GM12873 (cell line): ENCODE results near the gene BRPF1.

ENCODE experiments used
- CTCF ChIP-seq: IDR thresholded peaks from 2 replicates; pipeline ENCODE4 v1.5.1; 2012; ENCODE audit warnings: low read depth, mild to moderate bottlenecking, moderate library complexity, low read length, control low read depth; ENCODE audit not compliant: insufficient read depth; ENCODE audit errors: missing control alignments

Gene BRPF1

DNA sequence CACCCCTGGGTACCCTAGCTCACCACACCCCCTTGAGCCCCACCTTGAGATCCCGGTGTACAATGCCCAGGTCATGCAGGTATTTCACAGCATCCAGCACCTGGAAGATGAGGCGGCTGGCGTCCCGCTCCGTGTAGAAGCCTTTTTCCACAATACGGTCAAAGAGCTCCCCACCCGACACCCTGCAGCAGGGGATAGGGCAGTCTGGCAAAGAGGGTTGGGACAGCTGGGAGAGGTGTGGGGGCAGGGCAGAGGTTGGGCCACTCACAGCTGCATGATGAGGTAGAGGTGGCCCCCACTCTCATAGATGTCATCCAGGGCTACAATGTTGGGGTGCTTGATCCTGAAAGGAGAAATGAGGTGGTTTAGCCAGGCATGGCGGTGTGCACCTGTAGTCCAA is 31.3 kb downstream of the BRPF1 start:
- TF ChIP-seq CTCF = no peak

DNA sequence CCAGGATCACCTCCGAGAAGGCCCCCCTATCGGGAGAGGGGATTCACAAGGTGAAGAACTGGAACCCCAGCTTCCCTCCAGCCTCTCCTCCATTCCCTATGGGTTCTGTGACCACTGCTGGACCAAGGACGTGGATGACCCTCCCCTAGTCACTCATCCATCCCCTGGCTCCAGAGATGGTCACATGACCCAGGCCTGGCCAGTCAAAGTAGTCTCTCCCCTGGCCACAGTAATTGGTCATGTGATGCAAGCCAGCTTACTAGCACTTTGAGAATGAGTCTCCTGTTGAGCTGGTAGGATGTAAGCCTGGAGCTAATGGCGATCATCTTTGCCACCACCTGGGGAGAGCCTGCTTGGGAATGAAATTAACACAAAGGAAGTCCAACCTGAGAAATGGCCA is 34.3 kb downstream of the BRPF1 start:
- TF ChIP-seq CTCF = no peak

GRCh38 chr3:9767418-9767817 is 35.9 kb downstream of the BRPF1 start:
- no peak for TF ChIP-seq CTCF

DNA sequence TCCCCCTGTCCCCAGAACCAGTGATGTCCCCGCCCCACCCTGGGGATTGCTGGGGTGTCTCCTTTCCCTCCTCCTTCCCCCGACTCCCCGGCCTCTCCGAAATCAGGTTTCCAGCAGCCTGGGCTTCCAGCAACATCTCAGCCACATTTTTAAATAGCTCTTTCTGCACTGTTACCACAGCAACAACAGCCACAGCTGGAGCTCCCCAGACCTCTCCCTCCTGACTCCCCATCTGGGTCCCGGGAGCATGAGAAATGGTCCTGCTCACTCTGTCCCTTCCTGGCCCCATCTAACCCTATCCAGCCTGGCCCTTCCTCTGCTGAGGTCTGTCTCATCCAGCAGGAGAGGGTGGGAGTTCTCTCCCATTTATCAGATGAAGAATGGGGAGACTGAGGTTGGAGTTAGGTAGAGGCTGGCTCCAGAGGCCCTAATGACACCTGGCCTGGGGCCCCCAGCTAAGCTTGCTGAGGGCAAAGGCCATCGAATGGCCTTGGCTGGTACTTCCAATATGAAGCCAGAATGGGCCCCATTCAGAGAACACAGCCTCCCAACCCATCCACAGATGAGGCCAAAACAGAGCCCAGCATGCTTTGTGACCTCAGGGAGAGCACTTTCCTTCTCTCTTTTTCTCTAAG is 36.7 kb downstream of the BRPF1 start:
- TF ChIP-seq CTCF = no peak

GRCh38 chr3:9769012-9769411 is 37.5 kb downstream of the BRPF1 start:
- no peak for TF ChIP-seq CTCF

- no peak for TF ChIP-seq CTCF
Measured at GRCh38 chr3:9769426-9770275, 38.1 kb downstream of the BRPF1 start, which contains the start of gene CAMK1. TSS of gene CAMK1 (minus strand) at chr3:9769947. CDS start at chr3:9767749, 2,198 bp downstream.

DNA sequence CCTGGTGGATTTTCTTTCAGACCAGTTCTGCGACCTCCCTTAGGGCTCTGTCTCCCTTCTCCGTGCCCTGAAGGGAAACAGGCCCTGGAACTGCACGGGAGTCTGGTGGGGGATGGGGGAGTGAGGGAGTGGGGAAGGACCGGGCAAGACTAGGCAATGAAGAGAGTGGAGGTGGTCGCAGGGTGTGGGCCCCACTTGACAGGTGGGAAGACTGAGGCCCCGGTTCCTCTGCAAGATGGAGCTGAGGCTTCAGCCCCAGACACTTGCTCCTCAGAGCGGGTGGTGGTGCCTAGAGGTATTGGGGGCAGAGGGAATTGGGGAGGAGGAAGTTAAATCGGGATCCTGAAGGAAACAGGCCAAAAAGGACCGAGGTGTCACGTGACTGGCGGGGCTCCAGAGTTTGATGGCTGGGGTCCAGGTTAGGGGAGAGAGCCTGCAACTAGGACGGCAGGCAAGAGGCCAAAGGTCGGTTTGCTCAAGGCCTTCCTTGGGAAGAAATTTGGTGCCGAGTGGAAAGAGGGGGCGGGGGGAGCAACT is 38.8 kb downstream of the BRPF1 start:
- TF ChIP-seq CTCF = no peak
